CD4-positive, alpha-beta T cell treated with Interleukin-6 for 4 hours (primary cell): ENCODE measurements around the gene NEDD4.
A peak's percentile ranks its signal among the peaks of the same experiment; 100 is the strongest.
"Not testable (repeated sequence)": the region's sequence is repeated elsewhere in the genome, so short reads cannot be mapped to it uniquely, and the experiment has no call there.

Experiments
- DNase-seq: peaks from one replicate; pipeline ENCODE4 v3.0.0-alpha.2; 2020; ENCODE audit warnings: mixed read lengths

NEDD4 gene

GRCh38 chr15:55879181-55879580 lies 114.2 kb downstream of the NEDD4 start:
- DNase-seq, result no peak

GRCh38 chr15:55873024-55873720 lies 120.2 kb downstream of the NEDD4 start:
- DNase-seq, result no peak

GRCh38 chr15:55872471-55872870 lies 120.9 kb downstream of the NEDD4 start:
- DNase-seq, result no peak

GRCh38 chr15:55869660-55870059 lies 123.8 kb downstream of the NEDD4 start:
- no peak for DNase-seq

GRCh38 chr15:55868707-55869106 lies 124.7 kb downstream of the NEDD4 start:
- DNase-seq, result no peak

- not testable (repeated sequence) for DNase-seq
Measured at GRCh38 chr15:55868291-55868690, 125.1 kb downstream of the NEDD4 start.

- no peak for DNase-seq
Measured at GRCh38 chr15:55863911-55864310, 129.5 kb downstream of the NEDD4 start.

- no peak for DNase-seq
Measured at GRCh38 chr15:55861115-55861514, 132.3 kb downstream of the NEDD4 start.

GRCh38 chr15:55860468-55860867 lies 132.9 kb downstream of the NEDD4 start:
- no peak for DNase-seq

- no peak for DNase-seq
Measured at GRCh38 chr15:55859681-55860080, 133.7 kb downstream of the NEDD4 start.

GRCh38 chr15:55858661-55859060 lies 134.8 kb downstream of the NEDD4 start:
- DNase-seq, result no peak

- no peak for DNase-seq
Measured at GRCh38 chr15:55856506-55857164, 136.8 kb downstream of the NEDD4 start.

- no peak for DNase-seq
Measured at GRCh38 chr15:55853134-55853533, 140.3 kb downstream of the NEDD4 start.

GRCh38 chr15:55846116-55846707 lies 147.2 kb downstream of the NEDD4 start:
- peak; percentile 51 for DNase-seq

GRCh38 chr15:55842897-55843296 lies 150.5 kb downstream of the NEDD4 start:
- DNase-seq, result not testable (repeated sequence)

GRCh38 chr15:55835866-55836265 lies 157.5 kb downstream of the NEDD4 start:
- DNase-seq, result no peak

GRCh38 chr15:55834331-55834730 lies 159.1 kb downstream of the NEDD4 start:
- no peak for DNase-seq

- no peak for DNase-seq
Measured at GRCh38 chr15:55829826-55830225, 163.6 kb downstream of the NEDD4 start.

GRCh38 chr15:55827955-55828354 lies 165.5 kb downstream of the NEDD4 start:
- no peak for DNase-seq

GRCh38 chr15:55827204-55827603 lies 166.2 kb downstream of the NEDD4 start:
- no peak for DNase-seq

GRCh38 chr15:55824857-55825613 lies 168.4 kb downstream of the NEDD4 start:
- DNase-seq, result no peak

- DNase-seq, result no peak
Measured at GRCh38 chr15:55823699-55824340, 169.6 kb downstream of the NEDD4 start.

- DNase-seq, result no peak
Measured at GRCh38 chr15:55823191-55823670, 170.2 kb downstream of the NEDD4 start.
